HL-60 (cell line): Measurements from ENCODE around the gene TPM2.

Experiments
- DNase-seq, 2 experiments: peaks; one replicate each; pipeline ENCODE4 v3.0.0-alpha.2; 2010 to 2020; ENCODE audit warnings: low read depth in 1 of 2, low spot score in 1 of 2
- H3K27ac ChIP-seq: fragments of 250-450 bp; sonication (Bioruptor Pico); replicated peaks from 2 replicates; pipeline ENCODE4 v1.5.1; 2020; ENCODE audit warnings: mild to moderate bottlenecking, moderate library complexity
- H3K27me3 ChIP-seq: fragments of 250-450 bp; sonication (Bioruptor Pico); 2 replicates; pipeline ENCODE4 v1.5.1; 2021; ENCODE audit warnings: mild to moderate bottlenecking, moderate library complexity; ENCODE audit not compliant: insufficient read depth, poor library complexity, severe bottlenecking
- H3K4me3 ChIP-seq: replicated peaks from 2 replicates; pipeline ENCODE4 v1.5.1; 2011; ENCODE audit warnings: mild to moderate bottlenecking, control low read depth, low read length; ENCODE audit not compliant: insufficient read depth
- CTCF ChIP-seq: IDR thresholded peaks from one replicate; pipeline ENCODE4 v1.5.1; 2011; ENCODE audit warnings: low read length, control low read depth, inconsistent platforms; ENCODE audit not compliant: insufficient read depth
- GABPA ChIP-seq: IDR thresholded peaks from 2 replicates; pipeline ENCODE4 v1.6.1; 2012; ENCODE audit warnings: low read depth
- POLR2AphosphoS5 ChIP-seq: IDR thresholded peaks from 2 replicates; pipeline ENCODE4 v1.6.1; 2012; ENCODE audit warnings: low read depth
- REST ChIP-seq: IDR thresholded peaks from 2 replicates; pipeline ENCODE4 v1.6.1; 2012; ENCODE audit warnings: low read depth; ENCODE audit not compliant: insufficient replicate concordance
- SPI1 ChIP-seq: IDR thresholded peaks from 2 replicates; pipeline ENCODE4 v1.6.1; 2012; ENCODE audit warnings: low read depth, mild to moderate bottlenecking, borderline replicate concordance

The TPM2 gene

GRCh38 chr9:35714579-35715252 is 25.0 kb upstream of the TPM2 start:
- Histone ChIP-seq H3K27ac (no peak overlapping the region), H3K4me3 (no peak overlapping the region), H3K27me3 (no peaks in the 10 kb centered on the region)
- DNase-seq, result no peak
- TF ChIP-seq GABPA (no peak), SPI1 (no peak), CTCF (no peak), REST (no peak), POLR2AphosphoS5 (no peak)

- Histone ChIP-seq H3K27me3 (no peaks in the 10 kb centered on the region), H3K4me3 (no peak overlapping the region), H3K27ac (no peak overlapping the region)
- TF ChIP-seq GABPA, result no peak
- no peak for TF ChIP-seq SPI1
- TF ChIP-seq CTCF, result no peak
- TF ChIP-seq REST, result no peak
- no peak for TF ChIP-seq POLR2AphosphoS5
- DNase-seq, result no peak
Observed at GRCh38 chr9:35714123-35714522, 24.4 kb upstream of the TPM2 start.

- Histone ChIP-seq H3K4me3 (no peak overlapping the region), H3K27me3 (no peaks in the 10 kb centered on the region), H3K27ac (no peak overlapping the region)
- TF ChIP-seq POLR2AphosphoS5 (no peak), REST (no peak), SPI1 (no peak), GABPA (no peak), CTCF (no peak)
- DNase-seq, result no peak
Observed at GRCh38 chr9:35713578-35713977, 23.9 kb upstream of the TPM2 start.
